GM12891 (cell line): ENCODE data around the gene UBN1.

Experiments
- DNase-seq: peaks from one replicate; pipeline ENCODE4 v3.0.0; 2011; ENCODE audit warnings: low spot score; ENCODE audit not compliant: insufficient read length
- FAIRE-seq: peaks from 2 replicates; lab custom pipeline; 2011; peaks lifted over from hg19 to GRCh38; lab: Jason Lieb, UNC
- PAX5 ChIP-seq: IDR thresholded peaks from 2 replicates; pipeline ENCODE4 v1.6.1; 2011; ENCODE audit warnings: low read length, moderate library complexity, mild to moderate bottlenecking; ENCODE audit not compliant: insufficient read depth, severe bottlenecking
- POLR2A ChIP-seq: IDR thresholded peaks from 2 replicates; pipeline ENCODE4 v1.6.1; 2011; ENCODE audit warnings: low read depth, low read length, control low read depth
- POLR2AphosphoS5 ChIP-seq: IDR thresholded peaks from 2 replicates; pipeline ENCODE4 v1.6.1; 2011; ENCODE audit warnings: low read depth, low read length, control low read depth
- POU2F2 ChIP-seq: IDR thresholded peaks from 2 replicates; pipeline ENCODE4 v1.6.1; 2011; ENCODE audit warnings: low read depth, mild to moderate bottlenecking, control low read depth, low read length, moderate library complexity
- SPI1 ChIP-seq: IDR thresholded peaks from 2 replicates; pipeline ENCODE4 v1.6.1; 2011; ENCODE audit warnings: low read depth, low read length, control low read depth
- TAF1 ChIP-seq: IDR thresholded peaks from 2 replicates; pipeline ENCODE4 v1.6.1; 2011; ENCODE audit warnings: low read depth, low read length, control low read depth

UBN1 gene

GRCh38 chr16:4900036-4900435 lies 52.8 kb downstream of the UBN1 start:
- no peak for FAIRE-seq
- no peak for DNase-seq
- no peak for TF ChIP-seq TAF1
- TF ChIP-seq PAX5, result no peak
- no peak for TF ChIP-seq SPI1
- TF ChIP-seq POLR2A, result no peak
- no peak for TF ChIP-seq POU2F2
- no peak for TF ChIP-seq POLR2AphosphoS5

GRCh38 chr16:4900750-4901149 lies 53.5 kb downstream of the UBN1 start:
- FAIRE-seq (no peak), DNase-seq (no peak)
- TF ChIP-seq PAX5 (no peak), POLR2A (no peak), SPI1 (no peak), POLR2AphosphoS5 (no peak), POU2F2 (no peak), TAF1 (no peak)

GRCh38 chr16:4902038-4902437 lies 54.8 kb downstream of the UBN1 start:
- DNase-seq (no peak), FAIRE-seq (no peak)
- TF ChIP-seq POLR2AphosphoS5 (no peak), SPI1 (no peak), POLR2A (no peak), POU2F2 (no peak), PAX5 (no peak), TAF1 (no peak)

- FAIRE-seq, result no peak
- TF ChIP-seq POLR2A (no peak), POLR2AphosphoS5 (no peak), SPI1 (no peak), TAF1 (no peak), POU2F2 (no peak), PAX5 (no peak)
- DNase-seq, result no peak
These were observed 57.0 kb downstream of the UBN1 start for GRCh38 chr16:4904108-4904941.

- FAIRE-seq, result no peak
- no peak for TF ChIP-seq POLR2AphosphoS5
- no peak for TF ChIP-seq POLR2A
- TF ChIP-seq POU2F2, result no peak
- no peak for TF ChIP-seq SPI1
- TF ChIP-seq PAX5, result no peak
- TF ChIP-seq TAF1, result no peak
- DNase-seq, result no peak
These were observed 57.8 kb downstream of the UBN1 start for GRCh38 chr16:4904942-4905615.

DNA sequence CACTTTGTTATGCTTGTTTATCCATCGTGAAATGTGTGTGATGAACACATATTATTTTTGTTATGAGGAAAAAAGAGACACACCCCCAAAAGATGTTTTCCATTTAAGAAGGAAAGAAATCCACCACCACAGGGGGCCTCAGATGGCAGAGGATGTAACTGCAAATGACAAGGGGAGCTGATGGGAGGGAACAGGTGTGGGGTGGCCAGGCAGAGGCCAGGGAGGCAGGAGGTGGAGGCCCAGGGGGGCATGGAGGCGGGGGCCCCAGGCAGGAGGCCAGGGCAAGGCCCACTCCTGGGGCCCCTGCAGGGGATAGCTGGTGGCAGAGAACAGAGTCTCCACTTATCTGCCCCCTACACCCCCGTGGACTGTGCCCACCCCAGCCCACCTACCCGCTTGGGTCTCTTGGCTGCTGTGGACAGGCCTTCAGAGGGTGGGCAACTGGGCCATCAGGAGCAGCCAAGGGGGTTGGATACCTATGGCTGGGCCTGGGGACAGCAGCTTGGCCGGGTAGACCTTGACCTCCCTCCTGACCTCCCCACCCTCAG lies 61.6 kb downstream of the UBN1 start:
- FAIRE-seq (no peak), DNase-seq (no peak)
- TF ChIP-seq POLR2AphosphoS5, result no peak
- TF ChIP-seq SPI1, result no peak
- TF ChIP-seq POU2F2, result no peak
- TF ChIP-seq TAF1, result no peak
- TF ChIP-seq PAX5, result no peak
- no peak for TF ChIP-seq POLR2A

- FAIRE-seq (no peak), DNase-seq (no peak)
- TF ChIP-seq POU2F2 (no peak), TAF1 (no peak), POLR2A (no peak), POLR2AphosphoS5 (no peak), PAX5 (no peak), SPI1 (no peak)
These were observed 62.5 kb downstream of the UBN1 start for GRCh38 chr16:4909825-4910224.

DNA sequence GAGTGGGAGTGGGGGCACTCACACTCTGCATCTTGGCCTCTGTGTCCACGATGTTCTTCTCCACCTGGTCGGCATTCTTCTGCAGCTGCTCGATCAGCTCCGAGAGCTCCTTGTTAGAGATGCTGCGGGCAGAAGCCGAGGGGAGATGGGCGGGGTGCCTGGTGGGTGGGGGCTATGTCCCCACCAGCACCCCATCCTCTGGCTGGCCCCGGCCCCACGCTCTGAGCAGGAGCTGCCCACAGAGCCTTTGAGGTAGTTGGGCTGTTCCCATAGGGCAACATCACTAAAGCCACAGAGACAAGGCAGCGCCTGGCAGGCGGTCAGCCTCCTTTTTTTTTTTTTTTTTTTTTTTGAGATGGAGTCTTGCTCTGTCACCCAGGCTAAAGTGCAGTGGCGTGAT lies 63.5 kb downstream of the UBN1 start:
- TF ChIP-seq POLR2AphosphoS5, result no peak
- TF ChIP-seq POU2F2, result no peak
- no peak for TF ChIP-seq PAX5
- TF ChIP-seq SPI1, result no peak
- TF ChIP-seq POLR2A, result no peak
- no peak for TF ChIP-seq TAF1
- no peak for FAIRE-seq

DNA sequence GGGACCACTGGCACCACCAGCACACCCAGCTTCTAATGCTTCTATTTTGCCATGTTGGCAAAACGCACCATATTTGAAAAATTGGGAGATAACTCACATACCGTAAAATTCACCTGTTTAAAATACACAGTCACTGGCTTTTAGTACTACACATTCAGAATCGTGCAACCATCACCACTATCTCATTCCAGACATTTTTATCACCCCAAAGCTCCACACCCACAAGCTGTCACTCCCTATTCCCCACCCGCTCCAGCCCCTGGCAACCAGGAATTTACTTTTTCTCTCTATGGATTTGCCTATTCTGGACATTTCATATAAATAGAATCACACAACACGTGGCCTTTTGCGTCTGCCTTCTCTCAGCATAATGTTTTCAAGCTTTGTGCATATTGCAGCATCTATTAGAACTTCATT lies 64.7 kb downstream of the UBN1 start:
- FAIRE-seq (no peak), DNase-seq (no peak)
- no peak for TF ChIP-seq POLR2A

More for the DNA sequence above, 63.5 kb downstream of the UBN1 start:
- DNase-seq, result no peak
